ENCODE measurements around the gene LOXHD1. TPM values are rescaled to one million over a fixed set of nuclear protein-coding genes. Genes with fewer than 3 reads are reported as not detected.

LOXHD1 gene
- total RNA-seq, 1 donor from 2014 or later, result not detected

- Mint-ChIP-seq H3K4me3 (no peak overlapping the region), H3K27ac (no peak overlapping the region), H3K27me3 (peaks cover 15% of the 10 kb centered on the region), H3K9me3 (no peaks in the 10 kb centered on the region), H3K4me1 (ENCODE audit: unreplicated experiment) (no peaks in the 10 kb centered on the region), H3K36me3 (no peaks in the 10 kb centered on the region)
- no peak for DNase-seq (ENCODE audit: extremely low spot score, unreplicated experiment)
- no peak for TF ChIP-seq CTCF (conservative IDR thresholded peaks at IDR 0.05)
Observed at GRCh38 chr18:46678785-46679399, 21.9 kb upstream of the LOXHD1 start.

- TF ChIP-seq CTCF (conservative IDR thresholded peaks at IDR 0.05), result no peak
- no peaks in the 10 kb centered on the region for H3K9me3 Mint-ChIP-seq
- peaks cover 15% of the 10 kb centered on the region for H3K27me3 Mint-ChIP-seq
- no peak overlapping the region for H3K4me3 Mint-ChIP-seq
- H3K4me1 Mint-ChIP-seq (ENCODE audit: unreplicated experiment), result no peaks in the 10 kb centered on the region
- no peak for DNase-seq (ENCODE audit: extremely low spot score, unreplicated experiment)
- H3K27ac Mint-ChIP-seq, result no peak overlapping the region
- no peaks in the 10 kb centered on the region for H3K36me3 Mint-ChIP-seq
Observed at GRCh38 chr18:46678041-46678440, 21.0 kb upstream of the LOXHD1 start.

- Mint-ChIP-seq H3K36me3 (no peaks in the 10 kb centered on the region), H3K4me1 (ENCODE audit: unreplicated experiment) (no peaks in the 10 kb centered on the region), H3K27ac (no peak overlapping the region), H3K9me3 (no peaks in the 10 kb centered on the region), H3K4me3 (no peak overlapping the region), H3K27me3 (peaks cover 15% of the 10 kb centered on the region)
- DNase-seq (ENCODE audit: extremely low spot score, unreplicated experiment), result no peak
- no peak for TF ChIP-seq CTCF (conservative IDR thresholded peaks at IDR 0.05)
Observed at GRCh38 chr18:46677611-46678010, 20.6 kb upstream of the LOXHD1 start.

GRCh38 chr18:46676182-46676835, 19.3 kb upstream of the LOXHD1 start:
- no peak for DNase-seq (ENCODE audit: extremely low spot score, unreplicated experiment)
- no peaks in the 10 kb centered on the region for H3K9me3 Mint-ChIP-seq
- no peak overlapping the region for H3K27ac Mint-ChIP-seq
- H3K27me3 Mint-ChIP-seq, result peaks cover 15% of the 10 kb centered on the region
- TF ChIP-seq CTCF (conservative IDR thresholded peaks at IDR 0.05), result no peak
- no peak overlapping the region for H3K4me3 Mint-ChIP-seq
- H3K36me3 Mint-ChIP-seq, result no peaks in the 10 kb centered on the region
- H3K4me1 Mint-ChIP-seq (ENCODE audit: unreplicated experiment), result peaks cover 4% of the 10 kb centered on the region

GRCh38 chr18:46675112-46675511, 18.1 kb upstream of the LOXHD1 start:
- no peaks in the 10 kb centered on the region for H3K36me3 Mint-ChIP-seq
- H3K4me1 Mint-ChIP-seq (ENCODE audit: unreplicated experiment), result peaks cover 4% of the 10 kb centered on the region
- peaks cover 15% of the 10 kb centered on the region for H3K27me3 Mint-ChIP-seq
- no peaks in the 10 kb centered on the region for H3K9me3 Mint-ChIP-seq
- DNase-seq (ENCODE audit: extremely low spot score, unreplicated experiment), result no peak
- no peak for TF ChIP-seq CTCF (conservative IDR thresholded peaks at IDR 0.05)
- no peak overlapping the region for H3K4me3 Mint-ChIP-seq
- H3K27ac Mint-ChIP-seq, result no peak overlapping the region

Measured in type B pancreatic cell (in vitro differentiated cells).